Stimulated activated CD8-positive, alpha-beta memory T cell treated with anti-CD3 and anti-CD28 coated beads, Interleukin-4, amount 100 ng/mL, for 4 hours (primary cell): ENCODE results near the gene CD180.
A peak's percentile ranks its signal among the peaks of the same experiment; 100 is the strongest.

Experiments used
- DNase-seq, 2 donors: peaks; one replicate each; pipeline ENCODE4 v3.0.0-alpha.2; 2020; ENCODE audit warnings: low read depth in 2 of 2, low spot score in 1 of 2

The CD180 gene

GRCh38 chr5:67214036-67214435 is 17.4 kb upstream of the CD180 start:
- DNase-seq = no peak

DNA sequence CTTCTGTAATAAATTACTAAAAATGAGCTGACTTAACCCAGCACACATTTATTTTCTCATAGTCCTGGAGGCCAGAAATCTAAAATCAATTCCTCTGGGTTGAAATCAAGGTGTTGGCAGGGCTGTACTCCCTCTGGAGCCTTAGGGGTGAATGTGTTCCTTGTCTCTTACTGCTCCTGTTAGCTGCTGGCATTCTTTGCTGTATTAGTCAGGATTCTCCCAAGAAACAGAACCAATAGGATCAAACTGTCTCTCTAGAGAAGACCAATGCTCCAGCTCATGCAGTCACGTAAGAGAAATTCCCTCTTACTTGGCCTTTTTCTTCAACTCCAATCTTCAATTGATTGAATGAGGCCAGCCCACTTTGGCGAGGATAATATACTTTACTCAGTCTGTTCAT is 15.3 kb upstream of the CD180 start:
- DNase-seq = no peak

DNA sequence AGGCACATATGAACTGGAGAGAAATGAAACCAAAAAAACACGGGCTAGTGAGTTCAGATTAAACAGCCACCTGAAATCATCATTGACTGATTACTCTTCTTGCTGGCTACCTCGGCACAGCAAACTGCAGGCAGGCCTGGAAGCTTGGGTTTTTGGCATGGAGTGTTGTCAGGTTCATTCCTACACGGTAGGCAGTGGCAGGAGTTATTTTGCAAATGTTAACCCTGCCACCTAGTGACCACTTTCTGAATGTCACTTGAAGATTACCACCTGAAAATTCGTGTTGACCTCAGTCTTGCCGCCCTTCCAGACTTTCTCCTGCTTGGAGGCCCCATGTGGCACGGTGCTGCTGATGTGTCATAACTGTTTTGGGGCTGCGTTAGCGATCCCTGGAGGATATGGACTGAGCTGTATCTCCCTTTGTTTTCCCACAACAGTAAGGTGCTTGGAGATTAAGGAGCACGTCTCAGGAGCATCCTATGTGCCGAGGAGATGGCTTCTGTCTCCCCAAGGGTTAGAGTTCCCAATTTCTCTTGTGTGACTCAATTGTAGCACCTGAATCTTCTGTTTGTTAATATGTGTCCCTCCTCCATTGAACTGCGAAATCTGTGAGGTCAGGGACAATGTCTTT is 12.7 kb upstream of the CD180 start:
- peak in 1 of 2 donors; percentile 17 for DNase-seq

DNA sequence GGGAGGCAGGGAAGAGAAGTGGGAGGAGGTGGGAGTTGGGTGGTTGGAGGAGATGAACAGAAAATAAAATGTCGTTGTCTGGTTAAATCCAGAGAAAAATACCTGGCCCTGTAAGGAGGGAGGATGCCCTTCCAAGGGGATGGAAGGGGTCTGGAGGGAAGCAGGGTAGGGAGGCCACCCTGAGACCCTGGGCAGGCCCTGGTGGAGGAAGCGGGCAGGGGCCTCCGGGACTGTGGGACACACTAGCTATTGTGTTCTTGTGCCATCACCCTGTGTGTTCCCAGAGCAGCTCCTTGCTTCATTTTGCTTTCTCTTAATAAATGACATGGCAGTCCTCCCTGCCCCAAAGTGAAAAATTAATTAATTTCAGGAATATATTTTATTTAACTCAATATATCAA is 11.8 kb upstream of the CD180 start:
- DNase-seq = no peak

DNA sequence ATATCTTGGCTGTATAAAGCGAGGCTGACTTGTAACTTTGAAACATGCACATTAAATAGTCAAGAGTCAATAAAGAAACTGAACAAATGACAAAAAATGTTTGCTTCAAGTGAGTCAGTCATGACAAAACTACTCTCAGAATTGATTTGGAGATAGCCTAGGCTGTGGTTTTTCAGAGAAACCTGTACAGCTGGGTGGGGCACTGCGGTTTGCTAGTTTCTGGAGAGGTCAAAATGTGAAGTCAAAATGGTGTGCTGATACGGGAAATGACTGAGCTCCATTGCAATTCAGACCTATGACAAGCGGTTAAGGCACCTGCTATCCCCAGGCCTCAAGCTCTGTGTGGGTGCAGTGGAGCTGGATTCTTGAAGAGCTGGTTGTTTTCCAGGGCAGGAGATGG is 10.3 kb upstream of the CD180 start:
- peak; percentile 57 to 62 for DNase-seq

DNA sequence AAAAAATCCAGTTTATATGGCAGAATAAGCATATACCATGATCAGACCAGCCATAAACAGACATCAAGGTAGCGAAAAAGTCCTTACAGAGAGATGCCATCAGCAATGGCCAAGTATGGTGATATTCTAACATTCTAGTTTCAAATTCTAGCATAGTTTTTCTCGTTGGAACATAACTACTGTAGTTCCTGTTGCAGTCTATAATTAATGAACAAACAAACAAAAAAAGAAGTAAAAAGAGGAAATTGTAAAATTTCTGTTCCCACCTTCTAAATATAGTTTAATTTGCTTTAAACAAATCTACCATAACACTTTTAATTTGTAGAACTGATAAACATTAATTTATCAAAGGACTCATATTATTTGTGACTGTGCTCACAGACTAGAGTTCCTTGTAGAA is 9.9 kb upstream of the CD180 start:
- DNase-seq = no peak

DNA sequence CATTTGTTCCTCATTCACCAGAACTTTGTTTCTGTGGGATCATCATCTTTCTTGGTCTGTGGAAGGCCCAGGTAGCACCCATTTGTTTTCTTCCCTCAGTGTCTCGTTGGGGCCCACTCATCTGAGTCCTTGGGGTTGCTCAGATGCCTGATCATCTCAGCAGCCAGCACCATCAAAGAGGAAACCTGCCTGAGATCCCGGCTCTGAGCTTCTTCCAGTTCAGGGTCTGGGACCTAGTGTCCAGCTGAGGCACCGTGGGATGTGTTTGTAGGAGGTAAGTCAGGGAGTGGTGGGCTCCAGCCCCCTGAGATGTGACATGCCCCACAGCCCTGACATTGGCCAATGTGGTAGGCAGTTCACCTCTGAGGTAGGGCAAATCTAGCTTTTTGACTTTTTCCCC is 9.4 kb upstream of the CD180 start:
- DNase-seq = no peak

DNA sequence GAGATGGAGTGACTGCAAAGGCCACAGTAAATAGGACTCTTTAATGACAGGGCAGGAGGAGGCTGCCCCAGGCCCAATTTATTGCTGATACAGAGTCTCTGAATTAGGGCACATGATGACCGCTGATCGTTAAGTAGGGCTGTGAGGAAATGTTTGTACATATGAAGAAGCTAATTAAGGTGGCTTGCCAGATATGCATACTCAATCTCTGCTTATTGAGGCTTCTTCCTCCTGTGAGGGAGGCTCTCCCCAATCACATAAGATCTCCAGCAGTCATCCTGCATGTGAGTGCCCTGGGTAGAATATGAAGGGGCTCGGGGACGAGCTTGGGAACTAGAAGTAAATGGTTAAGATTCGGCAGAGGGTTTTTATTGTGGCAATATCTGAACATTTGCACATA is 8.2 kb upstream of the CD180 start:
- DNase-seq = no peak

DNA sequence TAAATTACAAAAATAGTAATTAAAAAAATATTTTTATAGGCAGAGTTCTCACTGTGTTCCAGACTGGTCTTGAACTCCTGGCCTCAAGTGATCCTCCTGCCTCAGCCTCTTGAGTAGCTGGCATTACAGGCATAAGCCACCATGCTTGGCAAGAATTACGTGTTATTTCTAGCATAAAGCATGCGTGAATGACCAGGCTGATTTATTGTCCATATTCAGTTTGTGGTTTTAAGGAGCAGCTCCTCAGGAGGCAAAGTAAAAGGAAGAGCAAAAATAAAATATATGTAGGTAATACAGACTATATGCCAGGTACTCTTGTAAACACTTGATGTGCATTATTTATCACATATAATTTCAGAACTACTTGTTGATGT is 7.1 kb upstream of the CD180 start:
- no peak for DNase-seq

DNA sequence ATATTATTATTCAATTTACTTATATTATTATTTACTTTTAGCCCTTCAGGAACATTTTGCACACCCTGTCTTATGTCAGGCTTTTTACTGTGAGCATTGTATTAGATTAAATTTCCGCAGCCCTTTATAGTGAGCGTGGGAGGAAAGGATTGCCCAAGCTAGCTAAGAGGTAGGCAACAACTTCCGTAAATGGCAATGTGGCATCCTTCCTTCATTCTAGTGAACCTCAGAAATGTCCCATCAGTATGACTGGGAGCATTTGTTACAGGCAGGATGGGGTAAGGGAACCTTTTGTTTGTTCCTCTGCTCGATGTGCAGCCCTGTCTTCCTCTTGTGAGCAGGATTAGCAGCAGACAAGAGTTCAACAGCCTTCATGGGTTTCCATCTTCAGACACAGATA is 6.2 kb upstream of the CD180 start:
- DNase-seq = no peak

DNA sequence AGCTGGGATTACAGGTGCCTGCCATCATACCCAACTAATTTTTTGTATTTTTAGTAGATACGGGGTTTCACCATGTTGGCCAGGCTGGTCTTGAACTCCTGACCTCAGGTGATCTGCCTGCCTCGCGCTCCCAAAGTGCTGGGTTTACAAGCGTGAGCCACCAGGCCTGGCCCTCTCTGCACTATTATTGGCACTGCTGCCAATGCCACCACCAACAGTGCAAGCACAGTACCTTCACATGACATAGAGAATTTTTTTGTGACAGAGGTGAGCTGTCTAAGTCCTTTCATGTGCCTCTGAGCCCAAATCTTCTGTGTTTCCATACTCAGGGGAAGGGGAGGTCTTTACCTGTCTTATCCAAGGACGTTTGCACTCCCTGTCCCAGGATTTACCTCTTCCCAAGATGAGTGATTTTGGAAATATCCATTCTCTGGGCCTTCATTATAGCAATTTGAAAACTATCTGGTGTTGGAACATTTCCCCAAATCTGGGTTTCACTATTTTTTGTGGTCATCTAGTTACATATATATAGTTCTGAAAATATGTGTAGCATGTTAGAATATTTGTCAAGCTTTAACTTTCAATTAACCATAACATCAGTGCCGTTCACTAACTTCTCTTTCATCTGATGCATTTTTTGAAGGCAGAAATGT is 5.4 kb upstream of the CD180 start:
- no peak for DNase-seq

- no peak for DNase-seq
These were observed 4.4 kb upstream of the CD180 start for GRCh38 chr5:67200809-67201562.

DNA sequence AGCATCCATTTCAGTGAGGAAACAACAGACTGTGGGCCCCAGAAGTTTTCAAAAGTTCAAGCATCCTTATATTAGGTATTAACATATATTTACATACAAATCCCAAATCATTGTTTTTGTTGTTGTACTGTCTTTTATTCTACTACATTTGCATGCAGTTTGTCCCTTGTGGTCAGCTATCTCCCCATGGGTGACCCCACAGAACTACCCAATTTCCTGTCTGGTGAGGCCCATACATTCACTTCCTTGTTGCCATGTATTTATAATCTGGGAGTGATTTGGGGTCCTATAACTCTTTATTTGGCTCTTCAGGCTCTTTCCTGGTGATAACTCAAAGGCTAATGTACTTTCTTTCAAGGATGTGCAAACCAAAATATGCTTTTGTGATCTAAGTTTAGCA is 3.3 kb upstream of the CD180 start:
- no peak for DNase-seq

GRCh38 chr5:67198917-67199316 is 2.3 kb upstream of the CD180 start:
- DNase-seq = no peak

- DNase-seq = no peak
These were observed 937 bp upstream of the CD180 start for GRCh38 chr5:67197536-67197935.

GRCh38 chr5:67195406-67196275 is 958 bp downstream of the CD180 start:
- no peak for DNase-seq

DNA sequence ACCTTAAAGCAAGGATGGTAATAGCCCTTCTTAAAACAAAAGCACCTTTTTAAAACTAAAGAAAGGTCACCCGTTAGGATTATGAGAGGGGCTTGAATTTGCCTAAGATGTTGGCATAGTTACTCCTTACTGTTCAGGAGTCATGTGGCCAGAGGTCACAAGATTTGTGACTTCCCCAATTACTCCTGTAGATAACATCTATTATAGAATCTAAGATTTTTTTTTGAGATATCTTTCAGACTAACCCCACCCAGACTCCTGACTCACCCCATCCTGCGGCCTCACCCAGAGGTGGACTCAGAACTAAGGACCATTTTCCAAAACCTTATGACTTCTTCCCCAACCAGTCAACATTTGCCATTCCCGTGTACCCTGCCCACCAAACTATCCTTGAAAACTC is 2.4 kb downstream of the CD180 start:
- no peak for DNase-seq

GRCh38 chr5:67193439-67193807 is 3.2 kb downstream of the CD180 start:
- DNase-seq = no peak

DNA sequence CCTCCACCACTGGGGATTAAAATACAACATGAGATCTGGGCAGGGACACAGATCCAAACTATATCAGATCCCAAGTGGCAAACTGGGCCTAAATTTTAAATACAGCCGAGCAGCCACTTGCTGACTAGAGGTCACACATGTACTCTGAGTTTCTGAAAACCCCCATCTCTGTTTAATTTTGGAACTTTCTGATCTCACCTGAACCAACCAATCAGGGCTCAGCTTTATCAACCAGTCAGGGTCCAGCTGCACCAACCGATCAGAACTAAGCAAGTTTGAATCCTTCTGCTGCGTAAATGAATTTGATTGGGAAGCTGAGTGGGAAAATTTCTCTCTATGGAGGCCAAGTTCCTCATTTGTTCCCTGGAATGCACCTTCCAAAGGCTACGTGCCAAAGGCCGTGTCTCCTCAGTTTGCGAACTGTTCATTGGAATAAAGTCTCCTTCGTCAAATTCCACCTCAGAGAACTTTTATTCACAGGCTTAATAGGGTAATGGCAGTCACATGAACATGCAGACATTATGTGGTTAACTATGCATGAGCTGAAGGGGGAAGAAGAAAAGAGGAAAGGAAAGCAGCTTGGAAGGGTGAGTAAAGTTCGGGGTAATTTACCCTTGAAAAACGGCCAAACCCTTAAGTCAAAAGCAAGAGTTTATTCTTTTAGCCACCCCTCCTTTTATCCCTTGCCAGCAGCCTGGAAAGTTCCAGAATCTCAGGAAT is 3.7 kb downstream of the CD180 start:
- DNase-seq = no peak

GRCh38 chr5:67190861-67191260 is 5.7 kb downstream of the CD180 start:
- no peak for DNase-seq

GRCh38 chr5:67190410-67190809 is 6.2 kb downstream of the CD180 start:
- DNase-seq = no peak
